Amniotic stem cell (primary cell): ENCODE results near the gene MRPS35.

Source experiments
- DNase-seq: peaks from one replicate; lab custom pipeline; 2025; lab: John Stamatoyannopoulos, UW

MRPS35 gene

DNA sequence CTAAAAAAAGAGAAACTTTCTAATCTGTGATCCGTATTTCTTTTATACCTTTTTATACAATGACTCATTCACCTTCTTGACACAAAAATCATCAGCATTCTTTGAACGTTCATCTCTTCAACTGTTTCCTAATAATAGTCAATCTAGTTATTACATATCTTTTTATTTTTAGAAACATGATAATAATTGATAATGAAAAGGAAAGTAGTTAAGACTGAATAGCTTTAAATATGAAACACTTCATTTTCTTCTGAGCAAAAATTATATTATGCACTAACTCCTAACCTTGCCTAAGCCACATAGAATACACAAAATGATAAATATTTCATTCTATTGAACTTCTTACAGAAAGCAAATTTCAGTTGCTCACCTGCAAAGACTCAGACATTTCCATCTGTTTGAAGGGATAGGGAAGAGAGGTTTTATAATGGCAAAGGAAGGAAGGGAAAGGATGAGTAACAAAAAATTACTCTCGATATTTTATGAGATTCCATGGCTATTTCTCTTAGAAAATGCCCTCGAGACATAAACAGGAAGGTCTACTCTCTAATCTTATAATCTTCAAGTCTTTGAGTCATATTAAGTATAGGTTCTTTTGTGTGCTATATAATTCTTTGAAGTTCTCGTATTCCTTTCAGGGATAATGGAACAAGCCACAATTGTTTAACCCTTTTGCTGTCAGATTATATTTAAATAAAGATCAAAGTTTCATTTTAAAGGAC is 61.9 kb downstream of the MRPS35 start:
- DNase-seq: peak; percentile 16

- no peak for DNase-seq
Measured at GRCh38 chr12:27777141-27777540, 66.5 kb downstream of the MRPS35 start.

GRCh38 chr12:27778206-27778605 is 67.6 kb downstream of the MRPS35 start:
- no peak for DNase-seq

DNA sequence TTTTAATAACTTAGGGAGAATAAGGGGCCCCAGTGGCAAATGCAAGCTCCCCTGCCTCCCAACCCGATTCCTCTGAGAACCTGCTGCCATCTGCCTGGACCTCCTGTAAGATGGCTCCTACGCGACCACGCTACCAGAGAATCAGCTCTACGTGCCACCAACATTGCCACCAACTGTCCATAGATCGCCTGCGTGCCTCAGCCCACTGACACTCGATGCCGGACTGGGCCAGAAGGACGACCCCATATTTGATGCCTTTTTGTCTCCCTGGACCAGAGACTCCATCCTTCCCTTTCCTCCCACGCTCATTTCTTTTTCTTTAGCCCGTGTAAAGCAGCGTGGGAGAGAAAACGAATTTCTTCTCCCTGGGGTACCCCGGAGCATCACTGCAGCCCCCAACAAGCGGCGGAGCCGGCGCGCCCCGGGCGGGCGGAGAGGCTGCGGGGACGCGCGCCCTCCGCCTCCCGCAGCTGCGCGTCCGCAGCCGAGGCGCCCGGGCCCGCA is 68.8 kb downstream of the MRPS35 start:
- no peak for DNase-seq

DNA sequence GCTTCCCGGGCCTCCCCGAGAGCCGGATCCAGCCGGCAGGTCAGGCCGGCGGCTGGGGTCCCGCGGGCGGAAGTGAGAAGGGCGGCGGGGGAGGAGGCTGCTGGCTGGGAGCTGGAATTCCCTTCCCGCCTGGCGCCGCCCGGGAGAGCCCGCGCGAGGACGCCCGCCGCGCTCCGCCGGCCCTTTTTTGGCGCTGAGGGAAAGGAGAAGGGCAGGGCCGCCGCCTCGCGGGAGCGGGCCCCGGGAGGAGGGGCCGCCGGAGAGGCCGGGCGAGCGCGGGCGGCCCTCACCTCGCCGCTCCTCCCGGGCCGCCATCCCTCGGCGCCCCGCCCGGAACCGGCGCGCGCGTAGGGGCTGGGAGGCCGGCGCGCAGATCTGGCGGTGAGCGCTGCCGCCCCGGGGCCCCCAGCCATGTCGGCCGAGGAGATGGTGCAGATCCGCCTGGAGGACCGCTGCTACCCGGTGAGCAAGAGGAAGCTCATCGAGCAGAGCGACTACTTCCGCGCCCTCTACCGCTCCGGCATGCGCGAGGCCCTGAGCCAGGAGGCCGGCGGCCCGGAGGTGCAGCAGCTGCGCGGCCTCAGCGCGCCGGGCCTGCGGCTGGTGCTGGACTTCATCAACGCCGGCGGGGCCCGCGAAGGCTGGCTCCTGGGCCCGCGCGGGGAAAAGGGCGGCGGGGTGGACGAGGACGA is 69.4 kb downstream of the MRPS35 start, which contains the start of the genes KLHL42 and MANSC4:
Gene KLHL42, plus strand, starts transcription at position 314 of the 692 bp plus-strand sequence. Its CDS starts 98 bp downstream, at position 412.
Gene MANSC4, minus strand, starts transcription at position 317 of the 692 bp plus-strand sequence. CDS start 8,960 bp downstream, outside the sequence.
- peak; percentile 41 for DNase-seq

- DNase-seq: no peak
Measured at GRCh38 chr12:27780612-27781408, 70.2 kb downstream of the MRPS35 start.

GRCh38 chr12:27781680-27782079 is 71.0 kb downstream of the MRPS35 start:
- no peak for DNase-seq

DNA sequence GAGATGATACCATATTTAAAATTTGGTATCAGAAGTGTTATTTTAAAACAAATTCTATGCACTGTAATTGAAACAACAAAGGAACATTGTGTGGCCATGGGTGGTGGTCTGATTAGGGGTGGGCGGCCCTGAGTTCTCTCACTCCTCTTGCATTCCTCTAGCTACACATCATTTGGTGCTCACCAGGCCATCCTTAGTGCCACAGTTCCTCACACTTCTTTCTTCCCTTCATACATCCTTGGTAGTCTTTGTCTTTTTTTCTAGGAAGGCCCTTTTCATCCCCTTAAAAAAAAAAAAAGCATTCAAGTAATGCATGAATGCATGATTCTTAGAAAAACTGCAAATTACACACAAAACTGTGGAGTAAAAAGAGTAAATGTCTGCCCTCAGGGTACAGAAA is 71.8 kb downstream of the MRPS35 start:
- no peak for DNase-seq

DNA sequence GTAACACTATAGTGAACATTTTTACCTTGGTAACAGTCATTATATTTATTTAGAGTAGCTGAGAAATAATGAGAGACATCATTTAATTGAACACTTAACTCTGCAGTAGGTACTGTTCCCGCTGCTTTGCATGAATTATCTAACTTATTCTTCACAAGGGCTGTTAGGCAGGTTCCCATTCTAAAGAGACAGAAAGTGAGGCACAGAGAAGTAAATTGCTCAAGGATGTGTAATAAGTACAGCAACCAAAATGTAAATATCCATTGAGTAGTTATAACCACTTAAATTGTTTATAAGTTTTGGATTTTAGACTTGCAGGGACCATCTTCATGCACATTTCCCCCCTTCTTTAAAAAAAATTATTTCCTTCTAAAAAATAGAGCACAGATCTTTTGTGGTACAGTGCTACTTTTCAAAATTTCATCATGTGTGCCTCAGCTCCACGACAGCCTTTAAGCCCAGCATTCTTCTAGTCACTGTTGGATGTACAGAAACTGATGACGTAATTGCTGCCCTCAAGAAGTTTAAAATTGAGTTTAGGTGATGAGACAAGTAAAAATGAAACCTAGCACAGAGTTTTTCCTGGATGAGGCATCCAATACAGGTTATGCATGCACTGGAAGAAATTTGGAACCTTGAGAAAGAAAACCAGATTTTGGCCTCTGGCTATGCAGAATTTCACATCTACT is 75.4 kb downstream of the MRPS35 start:
- peak; percentile 21 for DNase-seq

DNA sequence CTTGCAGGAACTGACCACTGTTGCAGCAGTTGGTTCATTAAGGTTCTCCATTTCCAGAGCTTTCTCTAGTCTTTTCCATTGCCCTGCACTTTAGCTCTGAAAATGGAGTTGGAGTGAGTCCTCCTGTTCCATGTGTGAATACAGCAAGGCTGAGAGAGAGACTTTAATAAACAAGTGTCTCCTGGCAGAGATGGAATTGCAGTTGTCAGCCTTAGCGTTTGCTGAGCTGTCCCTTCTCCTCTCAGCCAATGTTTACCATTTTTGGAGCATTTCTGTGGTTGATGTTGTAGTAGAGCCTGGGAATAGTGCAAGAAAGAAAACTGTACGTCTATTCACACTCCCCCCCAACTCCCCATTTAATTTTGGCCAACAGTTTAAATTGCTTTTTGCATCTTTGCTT is 76.9 kb downstream of the MRPS35 start:
- DNase-seq: no peak

DNA sequence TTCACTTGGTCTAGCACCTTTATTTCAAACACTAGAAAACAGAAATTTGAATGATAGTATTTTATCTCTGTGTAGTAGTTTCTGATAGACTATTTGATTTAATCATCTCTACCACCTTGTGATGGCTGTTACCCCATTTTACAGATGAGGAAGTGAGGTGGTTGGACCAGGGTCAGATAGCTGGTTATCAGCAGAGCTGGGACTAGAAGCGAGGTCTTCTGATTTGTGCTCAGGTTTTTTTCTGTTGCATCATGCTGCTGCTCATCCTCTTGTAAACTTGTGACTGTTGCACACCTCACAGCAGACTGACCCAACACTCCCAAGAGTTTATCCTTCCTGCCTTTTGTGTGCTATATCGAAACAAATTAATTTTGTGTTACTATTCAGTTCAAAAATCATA is 79.5 kb downstream of the MRPS35 start:
- no peak for DNase-seq

DNA sequence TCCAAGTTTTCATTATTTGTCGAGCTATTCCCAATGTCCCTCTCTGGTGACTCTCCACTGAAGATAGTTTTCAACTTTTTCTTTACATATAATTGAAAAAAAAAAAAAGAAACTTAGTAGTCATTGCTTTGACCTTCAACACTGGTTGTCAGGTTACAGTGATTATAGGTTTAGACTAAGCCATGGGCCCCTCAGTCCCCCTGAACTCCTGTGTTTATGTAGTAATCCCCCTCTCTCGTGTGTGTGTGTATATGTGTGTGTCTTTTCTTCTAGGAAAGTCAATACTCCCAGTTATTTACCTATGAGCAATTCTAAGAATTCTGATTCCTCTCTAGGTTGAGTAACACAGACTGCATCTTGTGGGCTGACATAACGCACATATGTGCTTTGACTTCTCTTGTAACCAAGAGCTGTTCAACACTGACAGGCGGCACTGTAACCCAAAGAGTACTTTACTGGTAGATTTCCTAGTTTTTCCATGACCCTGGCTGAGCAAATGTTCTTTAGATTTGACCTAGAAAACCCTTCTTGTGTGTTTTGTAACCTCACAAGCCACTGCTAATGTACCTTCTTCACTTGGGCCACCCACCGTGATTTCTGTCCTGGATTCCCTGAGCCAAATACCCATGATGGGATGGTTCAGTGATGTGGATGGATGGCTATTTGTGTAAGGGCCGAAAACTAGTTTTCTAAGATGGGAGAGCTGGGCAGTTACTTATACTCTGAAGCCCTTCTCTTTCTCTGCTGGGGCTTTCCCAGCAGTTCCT is 84.4 kb downstream of the MRPS35 start:
- DNase-seq: no peak

DNA sequence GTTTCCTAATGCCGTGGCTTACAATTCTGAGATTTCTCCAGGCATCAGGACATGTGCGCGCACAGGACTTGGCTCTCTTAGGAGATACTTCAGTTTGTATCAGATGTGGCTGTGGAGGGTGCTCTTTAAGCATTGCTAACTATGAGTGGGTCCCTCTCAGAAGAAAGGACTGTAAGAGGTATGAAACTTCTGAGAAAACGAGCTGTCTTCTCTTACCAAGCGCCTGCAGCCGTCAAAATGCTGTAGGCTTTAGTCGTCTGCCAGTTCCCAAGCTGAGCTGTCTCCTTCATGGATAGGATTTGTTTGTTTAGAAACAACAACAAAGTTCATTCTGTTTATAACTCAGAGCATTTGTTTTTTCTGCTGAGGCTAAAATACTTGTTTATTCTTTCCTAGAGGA is 85.5 kb downstream of the MRPS35 start:
- no peak for DNase-seq

DNA sequence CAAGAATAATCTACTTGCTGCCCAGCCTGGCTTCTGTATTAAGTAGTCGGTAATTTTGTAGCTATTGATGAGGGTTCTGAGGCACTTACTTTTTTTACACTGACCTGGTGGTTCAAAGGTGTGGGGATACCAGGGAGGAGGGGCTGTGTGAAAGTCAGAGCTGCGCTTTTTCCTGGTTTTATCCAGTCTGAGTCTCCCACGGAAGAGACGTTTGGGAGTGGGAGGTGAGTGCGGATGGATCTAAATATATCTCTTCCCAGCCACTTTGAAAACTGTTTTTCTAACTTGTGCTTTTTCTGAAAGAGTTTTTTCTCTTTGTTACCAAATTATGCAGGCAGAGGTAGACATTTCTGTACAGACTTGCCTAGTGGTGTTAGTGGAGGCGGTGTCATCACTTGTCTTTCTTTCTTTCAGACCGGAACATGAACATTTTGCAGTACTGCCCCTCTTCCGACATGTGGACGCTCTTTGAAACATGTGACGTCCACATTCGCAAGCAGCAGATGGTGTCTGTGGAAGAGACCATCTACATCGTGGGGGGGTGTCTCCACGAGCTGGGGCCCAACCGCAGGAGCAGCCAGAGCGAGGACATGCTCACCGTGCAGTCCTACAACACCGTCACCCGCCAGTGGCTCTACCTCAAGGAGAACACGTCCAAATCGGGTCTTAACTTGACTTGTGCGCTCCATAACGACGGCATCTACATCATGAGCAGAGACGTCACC is 86.8 kb downstream of the MRPS35 start:
- no peak for DNase-seq

DNA sequence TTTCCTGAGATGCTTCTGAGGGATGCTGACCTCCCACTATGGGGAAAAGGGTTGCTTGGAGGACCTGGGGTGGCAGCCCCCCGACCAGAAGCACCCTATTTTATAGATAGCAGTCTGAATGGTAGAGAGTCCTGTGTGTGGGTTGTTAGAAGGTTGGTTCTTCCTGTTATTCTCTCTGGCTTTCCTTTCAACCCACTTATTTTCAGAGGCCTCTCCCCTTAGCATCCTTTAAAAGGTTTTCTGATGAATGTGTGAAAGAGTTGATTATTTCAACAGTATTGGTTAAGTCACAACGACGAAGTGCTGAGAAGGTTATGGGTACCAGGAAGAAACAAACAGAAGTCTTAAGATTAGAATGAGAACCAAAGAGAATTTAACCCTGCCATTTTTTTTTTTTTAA is 90.2 kb downstream of the MRPS35 start:
- no peak for DNase-seq

GRCh38 chr12:27801630-27802029 is 91.0 kb downstream of the MRPS35 start:
- DNase-seq: no peak

- no peak for DNase-seq
Measured at GRCh38 chr12:27802511-27802910, 91.9 kb downstream of the MRPS35 start.

DNA sequence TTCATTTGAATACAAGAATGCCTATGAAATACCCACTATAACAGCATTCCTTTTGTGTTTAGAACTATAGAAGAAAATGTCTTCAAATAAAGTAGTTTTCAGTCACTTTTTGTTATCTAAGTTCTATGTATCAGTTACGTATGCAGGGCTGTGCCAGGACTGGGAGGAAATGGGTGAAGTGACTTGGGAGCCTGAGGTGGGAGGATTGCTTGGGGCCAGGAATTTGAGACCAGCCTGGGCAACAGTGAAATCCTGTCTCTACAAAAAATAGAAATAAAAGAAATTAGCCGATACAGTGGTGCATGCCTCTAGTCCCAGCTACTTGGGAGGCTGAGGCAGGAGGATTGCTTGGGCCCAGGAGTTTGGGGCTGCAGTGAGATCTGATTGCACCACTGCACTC is 92.3 kb downstream of the MRPS35 start:
- no peak for DNase-seq

GRCh38 chr12:27805238-27805637 is 94.6 kb downstream of the MRPS35 start:
- no peak for DNase-seq
